Ishikawa (cell line): ENCODE data around the gene KEL.

Source experiments
- CEBPB ChIP-seq: IDR thresholded peaks from 2 replicates; pipeline ENCODE4 v1.6.1; 2012
- EGR1 ChIP-seq: IDR thresholded peaks from 2 replicates; pipeline ENCODE4 v1.6.1; 2012
- EP300 ChIP-seq: IDR thresholded peaks from 2 replicates; pipeline ENCODE4 v1.6.1; 2012; ENCODE audit warnings: borderline replicate concordance
- FOXM1 ChIP-seq: IDR thresholded peaks from 2 replicates; pipeline ENCODE4 v1.6.1; 2012; ENCODE audit warnings: low read depth, borderline replicate concordance
- RAD21 ChIP-seq: IDR thresholded peaks from 2 replicates; pipeline ENCODE4 v1.6.1; 2012; ENCODE audit warnings: low read depth
- TAF1 ChIP-seq: IDR thresholded peaks from 2 replicates; pipeline ENCODE4 v1.6.1; 2012; ENCODE audit warnings: low read depth, mild to moderate bottlenecking
- TCF12 ChIP-seq: IDR thresholded peaks from 2 replicates; pipeline ENCODE4 v1.6.1; 2012; ENCODE audit warnings: low read depth
- YY1 ChIP-seq: IDR thresholded peaks from 2 replicates; pipeline ENCODE4 v1.6.1; 2012; ENCODE audit warnings: low read depth
- ZBTB7A ChIP-seq: IDR thresholded peaks from 2 replicates; pipeline ENCODE4 v1.6.1; 2012; ENCODE audit warnings: low read depth
- TF ChIP-seq, protein P1 (sequence below): IDR thresholded peaks from 2 replicates; pipeline ENCODE4 v1.6.1; 2012
- TF ChIP-seq, protein P2 (sequence below): IDR thresholded peaks from 2 replicates; pipeline ENCODE4 v1.6.1; 2012; ENCODE audit warnings: low read depth, mild to moderate bottlenecking

DNA sequence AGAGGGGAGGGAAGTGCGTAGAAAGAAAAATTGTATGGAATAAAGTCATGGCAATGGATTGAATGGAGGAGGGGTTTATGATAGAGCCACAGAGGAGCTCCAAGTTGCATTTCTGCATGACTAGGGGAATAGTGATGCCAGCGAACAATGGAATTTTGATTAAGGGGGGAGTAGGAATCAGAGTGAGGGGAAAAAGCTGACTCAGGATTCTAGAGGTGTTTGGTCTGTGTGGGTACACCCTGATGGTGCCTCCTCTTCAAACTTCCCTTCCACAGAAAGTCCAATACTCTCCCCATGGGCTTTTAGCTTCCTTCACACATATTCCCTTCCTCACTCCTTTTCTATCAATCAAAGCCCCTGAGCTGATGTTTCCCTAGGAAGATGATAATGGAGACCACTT lies 1.8 kb upstream of the KEL start:
- TF ChIP-seq ZBTB7A (no peak), YY1 (no peak), EGR1 (no peak), TCF12 (no peak), EP300 (no peak), CEBPB (no peak), RAD21 (no peak), FOXM1 (no peak), TAF1 (no peak)
- TF ChIP-seq, protein P1, sequence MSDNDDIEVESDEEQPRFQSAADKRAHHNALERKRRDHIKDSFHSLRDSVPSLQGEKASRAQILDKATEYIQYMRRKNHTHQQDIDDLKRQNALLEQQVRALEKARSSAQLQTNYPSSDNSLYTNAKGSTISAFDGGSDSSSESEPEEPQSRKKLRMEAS: no peak
- TF ChIP-seq, protein P2, sequence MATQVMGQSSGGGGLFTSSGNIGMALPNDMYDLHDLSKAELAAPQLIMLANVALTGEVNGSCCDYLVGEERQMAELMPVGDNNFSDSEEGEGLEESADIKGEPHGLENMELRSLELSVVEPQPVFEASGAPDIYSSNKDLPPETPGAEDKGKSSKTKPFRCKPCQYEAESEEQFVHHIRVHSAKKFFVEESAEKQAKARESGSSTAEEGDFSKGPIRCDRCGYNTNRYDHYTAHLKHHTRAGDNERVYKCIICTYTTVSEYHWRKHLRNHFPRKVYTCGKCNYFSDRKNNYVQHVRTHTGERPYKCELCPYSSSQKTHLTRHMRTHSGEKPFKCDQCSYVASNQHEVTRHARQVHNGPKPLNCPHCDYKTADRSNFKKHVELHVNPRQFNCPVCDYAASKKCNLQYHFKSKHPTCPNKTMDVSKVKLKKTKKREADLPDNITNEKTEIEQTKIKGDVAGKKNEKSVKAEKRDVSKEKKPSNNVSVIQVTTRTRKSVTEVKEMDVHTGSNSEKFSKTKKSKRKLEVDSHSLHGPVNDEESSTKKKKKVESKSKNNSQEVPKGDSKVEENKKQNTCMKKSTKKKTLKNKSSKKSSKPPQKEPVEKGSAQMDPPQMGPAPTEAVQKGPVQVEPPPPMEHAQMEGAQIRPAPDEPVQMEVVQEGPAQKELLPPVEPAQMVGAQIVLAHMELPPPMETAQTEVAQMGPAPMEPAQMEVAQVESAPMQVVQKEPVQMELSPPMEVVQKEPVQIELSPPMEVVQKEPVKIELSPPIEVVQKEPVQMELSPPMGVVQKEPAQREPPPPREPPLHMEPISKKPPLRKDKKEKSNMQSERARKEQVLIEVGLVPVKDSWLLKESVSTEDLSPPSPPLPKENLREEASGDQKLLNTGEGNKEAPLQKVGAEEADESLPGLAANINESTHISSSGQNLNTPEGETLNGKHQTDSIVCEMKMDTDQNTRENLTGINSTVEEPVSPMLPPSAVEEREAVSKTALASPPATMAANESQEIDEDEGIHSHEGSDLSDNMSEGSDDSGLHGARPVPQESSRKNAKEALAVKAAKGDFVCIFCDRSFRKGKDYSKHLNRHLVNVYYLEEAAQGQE: no peak
